T-cell (primary cell): ENCODE data around the gene ENTPD1. TPM values are rescaled to one million over a fixed set of nuclear protein-coding genes. Genes with fewer than 3 reads are reported as not detected.
"Not testable (repeated sequence)": the region's sequence is repeated elsewhere in the genome, so short reads cannot be mapped to it uniquely, and the experiment has no call there.

Experiments used
- ATAC-seq, 4 experiments: fragments of 200-7000 bp in 3 of 4; fragments of 150-1000 bp in 1 of 4; cut with Tn5 transposase; replicated peaks in 1 of 4; 1 replicate in 3 of 4; 2 replicates in 1 of 4; pipeline ENCODE4 v1.10.0; 2021; ENCODE audit warnings: moderate library complexity in 3 of 4, mild to moderate bottlenecking in 2 of 4, moderate number of reproducible peaks in 1 of 4
- CTCF ChIA-PET, 2 donors: fragments of 300-600 bp; sonication (Branson Sonifier 250); formaldehyde crosslinking; loops; one replicate each; lab custom pipeline; 2022; ENCODE audit warnings: antibody characterized with exemption in 2 of 2; lab: Charles Lee
- POLR2A ChIA-PET, 2 donors: fragments of 300-600 bp; sonication (Branson Sonifier 250); formaldehyde crosslinking; loops; one replicate each; lab custom pipeline; 2022; ENCODE audit warnings: antibody characterized with exemption in 2 of 2; lab: Charles Lee
- DNase-seq, 35 experiments: peaks; one replicate each; pipeline versions ENCODE4 v3.0.0 to v3.0.0-alpha.2; 2013 to 2023
- H3K27ac ChIP-seq: one replicate; pipeline ENCODE4 v1.5.1; 2013; ENCODE audit warnings: low read length
- H3K27me3 ChIP-seq, 2 experiments: replicated peaks in 1 of 2; 1 replicate in 1 of 2; 2 replicates in 1 of 2; pipeline versions ENCODE4 v1.6.1 to v1.7.0; 2013; ENCODE audit warnings: low read length in 1 of 2, mixed read lengths in 1 of 2; ENCODE audit not compliant: control insufficient read depth in 2 of 2, insufficient read depth in 2 of 2; ENCODE audit errors: extremely low read depth in 1 of 2
- H3K36me3 ChIP-seq, 2 donors: 1 replicate in 1 of 2; 2 replicates in 1 of 2; pipeline versions ENCODE4 v1.6.1 to v1.7.0; 2013; ENCODE audit warnings: low read length in 1 of 2; ENCODE audit not compliant: control insufficient read depth in 2 of 2, insufficient read depth in 1 of 2; ENCODE audit errors: extremely low read depth in 1 of 2
- H3K4me1 ChIP-seq, 2 experiments: 1 replicate in 1 of 2; 2 replicates in 1 of 2; pipeline versions ENCODE4 v1.6.1 to v1.7.0; 2013; ENCODE audit warnings: low read length in 2 of 2, mixed read lengths in 1 of 2; ENCODE audit not compliant: insufficient read depth in 2 of 2, control insufficient read depth in 1 of 2; ENCODE audit errors: extremely low read depth in 1 of 2
- H3K4me3 ChIP-seq, 2 donors: 1 replicate in 1 of 2; 2 replicates in 1 of 2; pipeline versions ENCODE4 v1.5.1 to v1.7.0; 2013; ENCODE audit warnings: mild to moderate bottlenecking in 2 of 2, low read length in 1 of 2, moderate library complexity in 1 of 2; ENCODE audit not compliant: control insufficient read depth in 1 of 2; ENCODE audit errors: extremely low read depth in 1 of 2
- H3K9me3 ChIP-seq: 2 replicates; pipeline ENCODE4 v1.7.0; 2013
- H3K27ac Mint-ChIP-seq, 2 donors: one replicate each; pipeline ENCODE4 v1.8.0; 2020 to 2021; ENCODE audit warnings: mild to moderate bottlenecking in 2 of 2, mixed read lengths in 2 of 2
- H3K27me3 Mint-ChIP-seq, 2 donors: one replicate each; pipeline ENCODE4 v1.8.0; 2021 to 2022; ENCODE audit warnings: mixed read lengths in 2 of 2
- H3K36me3 Mint-ChIP-seq: one replicate; pipeline ENCODE4 v1.8.0; 2021; ENCODE audit warnings: mixed read lengths
- H3K4me1 Mint-ChIP-seq, 3 donors: one replicate each; pipeline ENCODE4 v1.8.0; 2020 to 2022; ENCODE audit warnings: mixed read lengths in 3 of 3, mild to moderate bottlenecking in 1 of 3
- H3K4me3 Mint-ChIP-seq, 3 donors: one replicate each; pipeline ENCODE4 v1.8.0; 2020 to 2022; ENCODE audit warnings: mild to moderate bottlenecking in 3 of 3, mixed read lengths in 3 of 3, moderate library complexity in 3 of 3
- H3K9me3 Mint-ChIP-seq, 3 donors: one replicate each; pipeline ENCODE4 v1.8.0; 2020 to 2022; ENCODE audit warnings: mixed read lengths in 3 of 3
- whole genome bisulfite sequencing: methylation state at CpG from one replicate; pipeline ENCODE4 v1.1.5; 2013; ENCODE audit warnings: missing lambda C conversion rate; ENCODE audit not compliant: insufficient coverage; 5-methylcytosine and 5-hydroxymethylcytosine counted together
- total RNA-seq, 35 experiments: library from RNA in 6 of 35; stranded (reverse) in 6 of 35; fragments of 120-200 nt in 1 of 35; gene quantifications; one replicate each; pipeline versions ENCODE4 v1.2.1 to v1.2.4 and lab custom pipeline; 2013 to 2026

The ENTPD1 gene
- total RNA-seq, 5 donors from 2014 or later (not counting 1 experiment from before 2014, with no cell fraction given), result 1.5 to 4.6 (median 1.9) TPM

- Mint-ChIP-seq H3K4me3 (no peak overlapping the region), H3K36me3 (peaks cover 12% of the 10 kb centered on the region), H3K4me1 (peaks cover 7 to 12% (median 10%) of the 10 kb centered on the region in 3 donors), H3K27me3 (no peaks in the 10 kb centered on the region), H3K9me3 (no peaks in the 10 kb centered on the region), H3K27ac (no peak overlapping the region)
- Histone ChIP-seq H3K27ac (no peak overlapping the region), H3K9me3 (no peaks in the 10 kb centered on the region), H3K4me1 (peaks cover 0 to 5% of the 10 kb centered on the region in 2 experiments), H3K4me3 (no peak overlapping the region), H3K27me3 (no peaks in the 10 kb centered on the region), H3K36me3 (peaks cover 0 to 2% of the 10 kb centered on the region in 2 donors)
- WGBS, result no CpG with 5 or more reads among the region's 4 CpGs
- CTCF ChIA-PET, result no interaction called here
- ATAC-seq, result no peak
- POLR2A ChIA-PET, result no interaction called here
- DNase-seq, result no peak
Measured at GRCh38 chr10:95867866-95868265, 111.9 kb downstream of the ENTPD1 start.

- Histone ChIP-seq H3K9me3 (no peaks in the 10 kb centered on the region), H3K4me3 (no peak overlapping the region), H3K27me3 (no peaks in the 10 kb centered on the region), H3K4me1 (no peaks in the 10 kb centered on the region), H3K36me3 (peaks cover 4 to 6% of the 10 kb centered on the region in 2 donors), H3K27ac (no peak overlapping the region)
- no peaks in the 10 kb centered on the region for H3K27me3 Mint-ChIP-seq
- no peak overlapping the region for H3K4me3 Mint-ChIP-seq
- peaks cover 50% of the 10 kb centered on the region for H3K36me3 Mint-ChIP-seq
- CTCF ChIA-PET, result no interaction called here
- peaks cover 0 to 8% (median 3%) of the 10 kb centered on the region in 3 donors for H3K4me1 Mint-ChIP-seq
- no peak overlapping the region for H3K27ac Mint-ChIP-seq
- 94% methylated on average over 1 of the region's 2 CpGs for WGBS
- DNase-seq (no peak), ATAC-seq (no peak)
- no peaks in the 10 kb centered on the region for H3K9me3 Mint-ChIP-seq
- POLR2A ChIA-PET, result no interaction called here
Measured at GRCh38 chr10:95872158-95872711, 116.3 kb downstream of the ENTPD1 start.

- DNase-seq, result no peak
- ChIA-PET CTCF (interaction anchor here in 1 of 2 donors (0.7 kb wide), 1 partner anchor 179 kb away, joined by 3 read pairs; the partner anchor contains the start of gene TCTN3), POLR2A (no interaction called here)
- Mint-ChIP-seq H3K27me3 (no peaks in the 10 kb centered on the region), H3K36me3 (peaks cover 53% of the 10 kb centered on the region), H3K27ac (no peak overlapping the region), H3K9me3 (no peaks in the 10 kb centered on the region), H3K4me3 (no peak overlapping the region), H3K4me1 (peaks cover 0 to 4% (median 0%) of the 10 kb centered on the region in 3 donors)
- no peaks in the 10 kb centered on the region for H3K27me3 ChIP-seq
- ATAC-seq, result no peak
- H3K4me1 ChIP-seq, result no peaks in the 10 kb centered on the region
- H3K36me3 ChIP-seq, result peaks cover 4 to 6% of the 10 kb centered on the region in 2 donors
- no peak overlapping the region for H3K27ac ChIP-seq
- no peaks in the 10 kb centered on the region for H3K9me3 ChIP-seq
- no peak overlapping the region for H3K4me3 ChIP-seq
- WGBS, result 100% methylated on average over 1 of the region's 2 CpGs
Measured at GRCh38 chr10:95873139-95873538, 117.2 kb downstream of the ENTPD1 start.

GRCh38 chr10:95873651-95874050 is 117.7 kb downstream of the ENTPD1 start:
- H3K27me3 Mint-ChIP-seq, result no peaks in the 10 kb centered on the region
- peaks cover 4 to 6% of the 10 kb centered on the region in 2 donors for H3K36me3 ChIP-seq
- ATAC-seq (no peak), DNase-seq (no peak)
- no peaks in the 10 kb centered on the region for H3K9me3 Mint-ChIP-seq
- CTCF ChIA-PET, result no interaction called here
- H3K4me1 Mint-ChIP-seq, result peaks cover 0 to under 1% (median 0%) of the 10 kb centered on the region in 3 donors
- WGBS, result 86% methylated on average over 1 of the region's 4 CpGs
- H3K27me3 ChIP-seq, result no peaks in the 10 kb centered on the region
- no peaks in the 10 kb centered on the region for H3K4me1 ChIP-seq
- no peak overlapping the region for H3K27ac Mint-ChIP-seq
- no peak overlapping the region for H3K27ac ChIP-seq
- POLR2A ChIA-PET, result no interaction called here
- H3K36me3 Mint-ChIP-seq, result peaks cover 56% of the 10 kb centered on the region
- H3K9me3 ChIP-seq, result no peaks in the 10 kb centered on the region
- no peak overlapping the region for H3K4me3 ChIP-seq
- no peak overlapping the region for H3K4me3 Mint-ChIP-seq

- H3K27me3 ChIP-seq, H3K4me3 ChIP-seq, H3K27ac ChIP-seq, H3K36me3 ChIP-seq, H3K9me3 Mint-ChIP-seq, H3K4me1 Mint-ChIP-seq, H3K27ac Mint-ChIP-seq, H3K9me3 ChIP-seq, H3K4me1 ChIP-seq, DNase-seq, CTCF ChIA-PET, ATAC-seq, POLR2A ChIA-PET, H3K4me3 Mint-ChIP-seq, H3K27me3 Mint-ChIP-seq: not testable (repeated sequence)
- peaks cover 57% of the 10 kb centered on the region for H3K36me3 Mint-ChIP-seq
Measured at GRCh38 chr10:95874783-95875182, 118.8 kb downstream of the ENTPD1 start.

- Mint-ChIP-seq H3K9me3 (no peaks in the 10 kb centered on the region), H3K27ac (no peak overlapping the region), H3K27me3 (no peaks in the 10 kb centered on the region), H3K4me1 (no peaks in the 10 kb centered on the region), H3K36me3 (peaks cover 65% of the 10 kb centered on the region), H3K4me3 (no peak overlapping the region)
- ATAC-seq, result no peak
- Histone ChIP-seq H3K4me3 (no peak overlapping the region), H3K27me3 (no peaks in the 10 kb centered on the region), H3K27ac (no peak overlapping the region), H3K36me3 (peaks cover 4 to 6% of the 10 kb centered on the region in 2 donors), H3K9me3 (no peaks in the 10 kb centered on the region), H3K4me1 (no peaks in the 10 kb centered on the region)
- CTCF ChIA-PET, result no interaction called here
- POLR2A ChIA-PET, result no interaction called here
- WGBS, result no CpG with 5 or more reads among the region's 1 CpG
- no peak for DNase-seq
Measured at GRCh38 chr10:95876756-95877155, 120.8 kb downstream of the ENTPD1 start.
